ENCODE data around the gene AP3B2.

Gene AP3B2

DNA sequence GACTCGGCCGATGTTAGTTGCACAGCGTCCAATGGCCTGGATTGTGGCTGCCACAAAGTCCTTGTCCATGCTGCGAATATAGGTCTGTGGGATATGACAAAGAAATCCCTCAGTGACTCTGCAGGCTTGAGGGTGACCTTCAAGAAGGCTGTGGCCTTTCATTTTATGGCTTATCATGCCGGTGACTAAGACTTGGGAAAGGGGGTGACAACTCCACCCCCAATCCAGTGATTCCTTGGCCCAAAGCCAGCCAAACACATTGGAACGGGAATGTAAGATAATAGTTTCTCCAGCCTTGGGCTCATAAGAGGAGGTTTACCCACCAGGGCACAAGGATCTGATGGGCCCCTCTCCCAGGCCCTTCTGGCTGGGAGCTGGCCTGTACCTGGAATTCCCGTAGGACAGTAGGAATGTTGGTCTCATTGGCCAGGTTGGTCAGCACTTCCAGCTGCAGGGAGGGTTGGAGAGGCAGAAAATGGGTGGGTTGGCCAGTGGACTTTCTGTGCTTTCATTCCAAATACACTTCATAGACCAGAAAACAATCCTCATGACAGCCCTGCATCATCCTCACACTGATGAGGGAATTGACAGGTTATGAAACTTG lies 31.9 kb downstream of the AP3B2 start:
- Histone ChIP-seq H3K9me3 (no peaks in the 10 kb centered on the region), H3K27ac (no peak overlapping the region), H3K27me3 (peaks cover 79% of the 10 kb centered on the region), H3K4me3 (ENCODE audit: low read depth in 1 of 2, low read length in 1 of 2) (no peak overlapping the region), H3K36me3 (no peaks in the 10 kb centered on the region), H3K4me1 (ENCODE audit: control insufficient read depth in 1 of 2, insufficient read depth in 1 of 2, low read depth in 1 of 2, low read length in 1 of 2) (peaks cover 4 to 7% of the 10 kb centered on the region in 2 experiments)
- TF ChIP-seq, protein P1, sequence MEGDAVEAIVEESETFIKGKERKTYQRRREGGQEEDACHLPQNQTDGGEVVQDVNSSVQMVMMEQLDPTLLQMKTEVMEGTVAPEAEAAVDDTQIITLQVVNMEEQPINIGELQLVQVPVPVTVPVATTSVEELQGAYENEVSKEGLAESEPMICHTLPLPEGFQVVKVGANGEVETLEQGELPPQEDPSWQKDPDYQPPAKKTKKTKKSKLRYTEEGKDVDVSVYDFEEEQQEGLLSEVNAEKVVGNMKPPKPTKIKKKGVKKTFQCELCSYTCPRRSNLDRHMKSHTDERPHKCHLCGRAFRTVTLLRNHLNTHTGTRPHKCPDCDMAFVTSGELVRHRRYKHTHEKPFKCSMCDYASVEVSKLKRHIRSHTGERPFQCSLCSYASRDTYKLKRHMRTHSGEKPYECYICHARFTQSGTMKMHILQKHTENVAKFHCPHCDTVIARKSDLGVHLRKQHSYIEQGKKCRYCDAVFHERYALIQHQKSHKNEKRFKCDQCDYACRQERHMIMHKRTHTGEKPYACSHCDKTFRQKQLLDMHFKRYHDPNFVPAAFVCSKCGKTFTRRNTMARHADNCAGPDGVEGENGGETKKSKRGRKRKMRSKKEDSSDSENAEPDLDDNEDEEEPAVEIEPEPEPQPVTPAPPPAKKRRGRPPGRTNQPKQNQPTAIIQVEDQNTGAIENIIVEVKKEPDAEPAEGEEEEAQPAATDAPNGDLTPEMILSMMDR (IDR thresholded peaks at IDR 0.05), result no peak

DNA sequence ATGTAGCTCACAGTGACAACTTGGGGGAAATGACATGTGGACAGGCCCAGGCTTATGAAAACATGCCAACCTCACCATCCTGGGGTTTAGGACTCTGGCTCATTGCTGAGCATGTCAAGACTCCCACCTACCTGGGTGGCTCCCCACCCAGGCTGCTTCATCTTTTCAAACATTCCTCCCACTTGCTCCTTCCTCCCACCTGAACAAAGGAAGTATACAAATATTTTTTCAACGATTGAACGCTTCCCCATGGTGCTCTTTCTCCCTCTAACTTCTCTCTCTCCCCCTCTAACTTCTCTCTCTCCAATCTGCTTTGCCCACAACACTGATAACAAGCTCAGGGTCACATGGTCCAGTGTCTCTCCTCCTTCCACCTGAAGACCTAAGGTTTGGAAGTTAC lies 34.8 kb downstream of the AP3B2 start:
- Histone ChIP-seq H3K9me3 (no peaks in the 10 kb centered on the region), H3K27ac (no peak overlapping the region), H3K4me3 (ENCODE audit: low read depth in 1 of 2, low read length in 1 of 2) (no peak overlapping the region)

DNA sequence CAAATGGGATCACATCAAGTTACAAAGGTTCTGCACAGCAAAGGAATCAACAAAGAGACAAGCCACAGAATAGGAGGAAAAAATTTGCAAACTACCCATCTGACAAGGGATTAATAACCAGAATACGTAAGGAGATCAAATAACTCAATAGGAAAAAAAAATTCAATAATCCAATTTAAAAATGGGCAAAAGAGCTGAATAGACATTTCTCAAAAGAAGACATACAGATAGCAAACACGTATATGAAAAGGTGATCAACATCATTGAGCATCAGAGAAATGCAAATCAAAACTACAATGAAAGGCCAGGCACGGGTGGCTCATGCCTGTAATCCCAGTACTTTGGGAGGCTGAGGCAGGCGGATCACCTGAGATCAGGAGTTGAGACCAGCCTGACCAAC lies 39.0 kb downstream of the AP3B2 start:
- no peaks in the 10 kb centered on the region for H3K4me1 ChIP-seq (ENCODE audit: control insufficient read depth in 1 of 2, insufficient read depth in 1 of 2, low read depth in 1 of 2, low read length in 1 of 2)
- no peaks in the 10 kb centered on the region for H3K36me3 ChIP-seq
- TF ChIP-seq, protein P1 (IDR thresholded peaks at IDR 0.05), result no peak
- H3K4me3 ChIP-seq (ENCODE audit: low read depth in 1 of 2, low read length in 1 of 2), result no peak overlapping the region
- H3K9me3 ChIP-seq, result no peaks in the 10 kb centered on the region
- H3K27ac ChIP-seq, result no peak overlapping the region
- H3K27me3 ChIP-seq, result peaks cover 9% of the 10 kb centered on the region

More for the DNA sequence above, 34.8 kb downstream of the AP3B2 start:
- no peaks in the 10 kb centered on the region for H3K4me1 ChIP-seq (ENCODE audit: control insufficient read depth in 1 of 2, insufficient read depth in 1 of 2, low read depth in 1 of 2, low read length in 1 of 2)
- TF ChIP-seq, protein P1 (IDR thresholded peaks at IDR 0.05), result no peak
- H3K36me3 ChIP-seq, result no peaks in the 10 kb centered on the region
- peaks cover 50% of the 10 kb centered on the region for H3K27me3 ChIP-seq

DNA sequence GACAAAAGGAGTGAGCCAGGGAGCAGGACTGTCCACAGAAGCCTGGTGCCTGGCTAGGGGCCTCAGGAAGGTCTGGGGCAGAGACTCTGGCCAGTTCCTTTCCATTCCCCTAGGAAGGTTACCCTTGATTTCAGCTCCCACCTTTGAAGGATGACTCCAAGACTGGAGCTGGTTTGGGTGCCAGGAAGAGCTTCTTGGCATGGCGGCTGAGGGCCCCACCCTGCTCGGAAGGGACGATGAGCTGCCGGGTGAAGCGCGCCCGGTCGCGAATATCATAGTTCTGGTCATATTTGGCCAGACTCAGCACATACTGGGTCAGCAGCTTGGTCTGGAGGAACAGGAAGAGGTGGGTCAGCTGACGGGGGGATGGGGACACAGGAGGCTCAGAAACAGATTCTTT lies 43.1 kb downstream of the AP3B2 start:
- Histone ChIP-seq H3K4me3 (ENCODE audit: low read depth in 1 of 2, low read length in 1 of 2) (no peak overlapping the region), H3K9me3 (no peaks in the 10 kb centered on the region), H3K4me1 (ENCODE audit: control insufficient read depth in 1 of 2, insufficient read depth in 1 of 2, low read depth in 1 of 2, low read length in 1 of 2) (no peaks in the 10 kb centered on the region), H3K27me3 (no peaks in the 10 kb centered on the region), H3K36me3 (no peaks in the 10 kb centered on the region), H3K27ac (no peak overlapping the region)
- TF ChIP-seq, protein P1 (IDR thresholded peaks at IDR 0.05), result no peak

DNA sequence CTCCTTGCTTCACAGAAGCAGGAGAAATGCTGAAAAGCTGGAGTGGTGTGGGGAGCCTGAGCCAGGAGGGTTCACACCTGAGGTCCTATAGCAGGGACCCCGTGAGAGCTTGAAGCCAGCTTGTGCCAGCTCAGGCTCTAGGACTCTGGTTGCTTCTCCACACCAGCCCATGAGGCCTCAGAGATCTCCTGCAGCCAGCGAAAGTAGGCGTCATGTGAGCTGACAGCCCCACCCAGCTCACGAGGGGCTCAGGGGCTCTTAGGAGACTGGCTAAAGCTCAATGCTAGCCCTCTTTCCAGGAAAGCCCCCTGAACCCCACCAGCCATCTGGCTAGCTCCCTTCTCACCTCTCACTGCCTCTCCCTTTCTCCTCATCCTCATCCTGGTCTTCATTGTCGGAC lies 45.7 kb downstream of the AP3B2 start:
- Histone ChIP-seq H3K9me3 (no peaks in the 10 kb centered on the region), H3K36me3 (no peaks in the 10 kb centered on the region), H3K4me3 (ENCODE audit: low read depth in 1 of 2, low read length in 1 of 2) (no peak overlapping the region), H3K27me3 (no peaks in the 10 kb centered on the region), H3K27ac (no peak overlapping the region), H3K4me1 (ENCODE audit: control insufficient read depth in 1 of 2, insufficient read depth in 1 of 2, low read depth in 1 of 2, low read length in 1 of 2) (no peaks in the 10 kb centered on the region)
- TF ChIP-seq, protein P1 (IDR thresholded peaks at IDR 0.05), result no peak

Data from neutrophil (primary cell).